Astrocyte of the cerebellum (primary cell): ENCODE measurements around the gene LCN10.

Experiments
- DNase-seq: peaks from one replicate; pipeline ENCODE4 v3.0.0-alpha.2; 2011; ENCODE audit warnings: low read depth
- H3K4me3 ChIP-seq: 2 replicates; pipeline ENCODE4 v1.5.1; 2011; ENCODE audit warnings: mild to moderate bottlenecking, low read depth, low read length, moderate library complexity
- in situ Hi-C: cut with HindIII; loops from 2 replicates; pipeline ENCODE4 v1.10.0; 2017; ENCODE audit warnings: low sequenced_read_pairs
- TF ChIP-seq, protein P1 (sequence below): IDR thresholded peaks from 2 replicates; pipeline ENCODE4 v1.5.1; 2012; ENCODE audit warnings: low read length, low read depth, moderate library complexity, mild to moderate bottlenecking; ENCODE audit errors: missing control alignments

LCN10 gene

DNA sequence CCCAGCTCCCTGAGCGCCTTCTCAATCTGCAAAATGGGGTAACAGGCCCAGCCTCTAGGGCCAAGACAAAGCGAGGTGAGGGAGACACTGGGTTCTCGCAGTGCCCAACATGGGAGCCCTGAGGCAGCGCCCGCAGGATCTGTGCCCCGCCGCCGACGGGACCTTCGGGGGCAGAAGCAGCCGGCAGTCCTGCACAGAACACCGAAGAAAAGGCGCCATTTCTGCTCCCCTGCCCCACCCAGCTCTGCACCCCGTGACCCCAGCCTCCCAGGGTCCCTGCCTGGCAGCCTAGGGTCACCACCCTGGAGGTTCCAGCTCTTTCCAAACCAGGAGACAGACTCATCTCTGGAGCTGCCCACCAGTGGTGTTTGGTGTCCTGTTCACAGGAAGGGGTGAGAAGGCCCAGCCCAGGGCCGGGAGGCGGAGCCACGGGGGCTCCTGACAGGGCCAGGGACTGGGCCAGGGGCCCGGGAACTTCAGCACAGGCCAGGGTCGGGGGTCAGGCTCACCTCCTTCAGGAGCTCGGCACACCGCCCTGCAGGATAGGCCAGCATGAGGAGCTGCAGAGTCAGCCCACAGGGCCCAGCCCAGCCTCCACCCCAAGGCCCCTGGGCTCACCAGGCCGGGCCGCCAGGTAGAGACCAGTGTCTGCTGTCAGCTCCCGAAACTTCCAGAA lies 12.0 kb upstream of the LCN10 start:
- in situ Hi-C loops, result no loop called here

GRCh38 chr9:136754059-136754572 lies 11.4 kb upstream of the LCN10 start:
- no peak for DNase-seq
- TF ChIP-seq, protein P1, sequence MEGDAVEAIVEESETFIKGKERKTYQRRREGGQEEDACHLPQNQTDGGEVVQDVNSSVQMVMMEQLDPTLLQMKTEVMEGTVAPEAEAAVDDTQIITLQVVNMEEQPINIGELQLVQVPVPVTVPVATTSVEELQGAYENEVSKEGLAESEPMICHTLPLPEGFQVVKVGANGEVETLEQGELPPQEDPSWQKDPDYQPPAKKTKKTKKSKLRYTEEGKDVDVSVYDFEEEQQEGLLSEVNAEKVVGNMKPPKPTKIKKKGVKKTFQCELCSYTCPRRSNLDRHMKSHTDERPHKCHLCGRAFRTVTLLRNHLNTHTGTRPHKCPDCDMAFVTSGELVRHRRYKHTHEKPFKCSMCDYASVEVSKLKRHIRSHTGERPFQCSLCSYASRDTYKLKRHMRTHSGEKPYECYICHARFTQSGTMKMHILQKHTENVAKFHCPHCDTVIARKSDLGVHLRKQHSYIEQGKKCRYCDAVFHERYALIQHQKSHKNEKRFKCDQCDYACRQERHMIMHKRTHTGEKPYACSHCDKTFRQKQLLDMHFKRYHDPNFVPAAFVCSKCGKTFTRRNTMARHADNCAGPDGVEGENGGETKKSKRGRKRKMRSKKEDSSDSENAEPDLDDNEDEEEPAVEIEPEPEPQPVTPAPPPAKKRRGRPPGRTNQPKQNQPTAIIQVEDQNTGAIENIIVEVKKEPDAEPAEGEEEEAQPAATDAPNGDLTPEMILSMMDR, result no peak
- no peak overlapping the region for H3K4me3 ChIP-seq
- in situ Hi-C loops, result no loop called here

More for the DNA sequence above, 12.0 kb upstream of the LCN10 start:
- no peak overlapping the region for H3K4me3 ChIP-seq
- TF ChIP-seq, protein P1, result no peak
- no peak for DNase-seq

- TF ChIP-seq, protein P1, result no peak
- no peak overlapping the region for H3K4me3 ChIP-seq
- in situ Hi-C loops, result no loop called here
- no peak for DNase-seq
Observed at GRCh38 chr9:136753371-136754058, 10.8 kb upstream of the LCN10 start.

DNA sequence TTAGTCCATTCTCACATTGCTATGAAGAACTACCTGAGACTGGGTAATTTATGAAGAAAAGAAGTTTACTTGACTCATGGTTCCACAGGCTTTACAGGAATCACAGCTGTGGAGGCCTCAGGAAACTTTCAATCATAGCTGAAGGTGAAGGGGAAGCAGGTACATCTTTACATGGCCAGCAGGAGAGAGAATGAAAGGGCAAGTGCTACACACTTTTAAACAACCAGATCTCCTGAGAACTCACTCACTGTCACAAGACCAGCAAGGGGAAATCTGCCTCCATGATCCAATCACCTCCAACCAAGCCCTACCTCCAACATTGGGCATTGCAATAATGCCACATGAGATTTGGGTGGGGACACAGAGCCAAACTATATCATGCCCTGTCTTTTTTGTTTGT lies 9.1 kb upstream of the LCN10 start:
- no peak for DNase-seq
- H3K4me3 ChIP-seq, result no peak overlapping the region
- in situ Hi-C loops, result no loop called here
- TF ChIP-seq, protein P1, result no peak

- no peak overlapping the region for H3K4me3 ChIP-seq
- TF ChIP-seq, protein P1, result no peak
- DNase-seq, result no peak
- in situ Hi-C loops, result no loop called here
Observed at GRCh38 chr9:136751244-136751643, 8.5 kb upstream of the LCN10 start.

DNA sequence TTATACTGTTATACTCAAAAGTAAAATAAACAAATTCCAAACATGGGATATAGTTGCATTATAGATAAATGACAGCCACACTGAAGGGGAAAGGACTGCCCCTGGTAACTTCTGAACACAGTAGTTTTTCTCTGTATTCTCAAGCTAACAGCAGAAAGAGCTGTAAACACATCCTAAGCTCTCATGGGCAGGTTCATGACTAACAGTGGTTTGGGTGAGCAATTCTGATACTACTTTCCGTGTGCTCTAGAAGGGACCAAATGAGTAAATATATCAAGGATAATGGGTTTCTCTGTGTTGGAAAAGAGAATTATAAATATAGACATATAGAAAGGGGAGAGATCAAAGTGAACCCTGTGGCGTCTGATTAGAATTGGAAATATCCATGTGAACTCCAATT lies 7.8 kb upstream of the LCN10 start:
- TF ChIP-seq, protein P1, result no peak
- DNase-seq, result no peak
- in situ Hi-C loops, result no loop called here
- H3K4me3 ChIP-seq, result no peak overlapping the region
